ENCODE data around the gene DHX30.
A peak's percentile ranks its signal among the peaks of the same experiment; 100 is the strongest.
"Not testable (repeated sequence)": the region's sequence is repeated elsewhere in the genome, so short reads cannot be mapped to it uniquely, and the experiment has no call there.

Gene DHX30

DNA sequence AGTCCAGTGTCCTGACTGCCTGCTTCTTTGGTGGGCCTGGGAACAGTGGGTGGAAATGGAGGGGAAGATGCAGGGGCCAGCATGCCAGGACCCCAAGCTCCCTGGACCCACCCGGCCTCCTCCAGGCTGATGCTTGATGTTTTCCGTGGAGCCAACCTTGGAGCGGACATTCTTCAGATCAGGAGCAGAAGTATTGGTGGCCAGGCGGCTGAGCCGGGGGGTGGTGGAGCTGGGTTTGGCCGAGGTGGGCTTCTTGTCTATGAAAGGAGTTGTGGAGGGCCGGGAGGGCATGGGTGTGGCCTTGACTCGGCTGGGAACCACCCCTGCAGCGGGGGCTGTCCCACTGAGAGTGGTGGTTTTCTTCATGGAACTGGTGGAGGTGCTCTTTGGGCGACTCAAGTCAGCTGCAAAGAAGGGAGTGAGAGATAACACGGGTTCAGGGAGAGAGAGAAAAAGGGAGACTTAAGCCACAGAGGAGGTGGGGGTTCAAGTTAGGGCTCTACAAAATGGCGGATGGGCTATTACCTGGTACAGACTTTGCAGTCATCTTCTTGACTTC lies 67.8 kb downstream of the DHX30 start:
- peaks cover 26% of the 10 kb centered on the region for H3K36me3 Mint-ChIP-seq (ENCODE audit: low read depth)
- H3K27me3 Mint-ChIP-seq (ENCODE audit: low read depth), result no peaks in the 10 kb centered on the region
- no peak overlapping the region for H3K4me3 Mint-ChIP-seq
- H3K4me1 Mint-ChIP-seq (ENCODE audit: low read depth), result no peaks in the 10 kb centered on the region
- no peaks in the 10 kb centered on the region for H3K9me3 Mint-ChIP-seq
- no peak overlapping the region for H3K27ac Mint-ChIP-seq
- no peak for DNase-seq (ENCODE audit: low spot score)

DNA sequence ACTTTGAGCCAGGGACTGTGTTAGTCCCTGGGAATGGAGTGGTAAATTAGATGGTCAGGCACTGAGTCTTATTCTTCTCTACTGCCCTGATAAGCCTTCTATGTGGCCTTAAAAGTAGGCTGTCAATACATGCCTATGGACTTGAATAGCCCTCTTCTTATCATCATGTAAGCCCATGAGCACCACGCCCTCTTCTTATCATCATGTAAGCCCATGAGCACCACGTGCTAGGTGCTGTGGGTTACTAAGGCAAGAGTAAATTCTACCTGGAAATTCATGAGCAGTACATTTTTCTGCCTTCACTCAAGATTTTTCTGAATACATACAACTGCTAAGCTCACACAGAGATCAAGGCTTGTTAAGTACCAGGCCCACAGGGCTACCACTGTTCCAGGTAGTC lies 68.5 kb downstream of the DHX30 start:
- H3K4me1 Mint-ChIP-seq (ENCODE audit: low read depth), result no peaks in the 10 kb centered on the region
- peaks cover 22% of the 10 kb centered on the region for H3K36me3 Mint-ChIP-seq (ENCODE audit: low read depth)
- H3K9me3 Mint-ChIP-seq, result no peaks in the 10 kb centered on the region
- no peak overlapping the region for H3K27ac Mint-ChIP-seq
- H3K4me3 Mint-ChIP-seq, result no peak overlapping the region
- DNase-seq (ENCODE audit: low spot score), result no peak
- H3K27me3 Mint-ChIP-seq (ENCODE audit: low read depth), result no peaks in the 10 kb centered on the region

DNA sequence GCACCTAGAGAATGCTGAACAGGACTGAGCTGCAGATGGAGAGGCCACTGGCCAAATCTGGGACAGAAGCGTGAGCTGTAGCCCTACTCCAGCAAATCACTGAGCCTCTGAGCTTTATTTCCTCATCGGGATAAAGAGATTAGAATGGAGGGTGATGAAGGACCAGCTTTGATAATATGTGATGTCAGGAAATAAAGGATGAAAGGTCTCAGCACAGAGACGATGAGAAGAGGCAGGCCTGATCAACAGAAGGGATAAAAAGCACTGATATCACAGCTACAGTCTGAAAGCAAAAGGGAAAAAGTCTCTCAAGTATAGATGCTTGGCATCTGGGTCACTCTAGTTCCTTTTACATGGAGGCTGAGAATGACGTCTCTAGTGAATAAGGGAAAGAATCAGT lies 70.0 kb downstream of the DHX30 start:
- Mint-ChIP-seq H3K27ac (no peak overlapping the region), H3K4me1 (ENCODE audit: low read depth) (peaks cover 3% of the 10 kb centered on the region), H3K4me3 (no peak overlapping the region), H3K27me3 (ENCODE audit: low read depth) (no peaks in the 10 kb centered on the region), H3K9me3 (no peaks in the 10 kb centered on the region), H3K36me3 (ENCODE audit: low read depth) (peaks cover 26% of the 10 kb centered on the region)
- no peak for DNase-seq (ENCODE audit: low spot score)

DNA sequence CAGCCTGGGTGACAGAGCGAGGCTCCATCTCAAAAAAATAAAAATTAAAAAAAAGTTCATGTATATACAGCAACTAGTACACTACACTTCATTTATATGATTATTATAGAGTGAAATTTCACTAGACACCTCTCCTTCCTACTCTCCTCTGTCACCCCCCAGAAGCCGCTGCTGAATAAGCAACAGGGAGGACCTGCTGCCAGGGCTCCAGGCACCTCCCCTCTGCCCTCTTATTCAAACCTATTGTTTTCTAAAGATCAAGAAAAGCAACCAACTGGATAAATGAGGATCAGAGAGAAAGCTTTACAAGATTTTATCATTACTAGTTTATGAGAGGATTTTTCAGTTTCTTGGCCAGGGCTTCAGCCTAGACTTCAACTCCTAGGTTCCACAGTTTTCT lies 71.5 kb downstream of the DHX30 start:
- peaks cover 3% of the 10 kb centered on the region for H3K4me1 Mint-ChIP-seq (ENCODE audit: low read depth)
- peaks cover 19% of the 10 kb centered on the region for H3K36me3 Mint-ChIP-seq (ENCODE audit: low read depth)
- no peak overlapping the region for H3K27ac Mint-ChIP-seq
- DNase-seq (ENCODE audit: low spot score), result no peak
- H3K27me3 Mint-ChIP-seq (ENCODE audit: low read depth), result no peaks in the 10 kb centered on the region
- H3K4me3 Mint-ChIP-seq, result no peak overlapping the region
- no peaks in the 10 kb centered on the region for H3K9me3 Mint-ChIP-seq

DNA sequence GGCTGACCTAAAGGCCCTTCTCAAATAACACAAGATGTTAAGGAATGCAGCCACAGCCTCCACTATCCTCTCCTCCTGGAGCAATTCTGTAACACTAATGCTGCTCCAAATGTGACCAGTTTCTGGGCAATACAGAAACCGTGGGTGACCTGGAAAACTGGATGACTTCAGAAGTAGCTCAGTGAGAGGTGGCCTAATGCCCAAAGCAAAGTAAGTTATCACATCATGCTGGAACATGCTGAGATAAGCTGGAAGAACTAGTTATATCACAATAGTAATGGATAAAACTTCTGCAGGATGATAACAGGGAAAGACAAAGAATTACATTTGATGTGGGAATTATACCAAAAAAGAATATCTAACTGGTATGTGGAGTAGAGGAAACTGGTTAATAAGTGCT lies 72.0 kb downstream of the DHX30 start:
- no peak for DNase-seq (ENCODE audit: low spot score)
- Mint-ChIP-seq H3K27me3 (ENCODE audit: low read depth) (no peaks in the 10 kb centered on the region), H3K27ac (no peak overlapping the region), H3K36me3 (ENCODE audit: low read depth) (peaks cover 17% of the 10 kb centered on the region), H3K4me3 (no peak overlapping the region), H3K9me3 (no peaks in the 10 kb centered on the region), H3K4me1 (ENCODE audit: low read depth) (peaks cover 3% of the 10 kb centered on the region)

DNA sequence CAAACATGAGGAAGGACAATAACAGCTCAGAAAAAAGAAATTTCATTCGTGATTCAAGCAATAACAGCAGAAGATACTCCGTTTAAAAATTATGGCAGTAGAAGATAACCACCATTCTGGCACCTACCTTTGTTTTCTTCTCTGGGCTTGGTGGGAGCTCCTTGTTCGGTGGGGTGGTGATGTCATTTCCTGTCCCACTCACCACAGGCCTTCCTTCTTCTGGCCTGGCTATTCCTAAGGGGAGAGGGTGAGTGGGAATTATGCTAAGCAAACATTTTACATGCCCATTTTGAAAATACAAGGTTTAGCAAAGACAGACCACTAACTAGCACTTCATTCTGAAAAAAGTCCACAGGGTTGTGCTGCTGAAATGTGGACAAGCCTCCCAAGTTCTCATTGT lies 74.4 kb downstream of the DHX30 start:
- H3K36me3 Mint-ChIP-seq (ENCODE audit: low read depth), result peaks cover 16% of the 10 kb centered on the region

DNA sequence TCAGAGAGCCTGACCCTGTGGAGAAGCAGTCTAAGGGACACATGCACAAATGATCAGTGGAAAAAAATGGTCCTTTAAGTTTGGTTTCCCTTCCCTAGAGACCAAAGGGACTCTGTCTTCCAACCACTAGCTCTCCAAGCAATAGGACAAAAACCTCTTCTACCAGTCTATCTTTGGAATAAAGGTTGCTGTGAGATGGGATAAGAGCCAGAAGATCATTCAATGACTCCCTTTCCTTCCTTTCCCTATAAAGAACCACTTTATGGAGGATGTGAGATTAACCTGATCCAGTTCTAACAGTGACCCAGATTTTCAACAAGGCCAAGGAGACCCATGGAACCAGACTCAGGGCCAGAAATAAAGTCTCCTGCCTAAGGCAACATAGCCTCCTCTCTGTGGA lies 74.8 kb downstream of the DHX30 start:
- DNase-seq (ENCODE audit: low spot score), result no peak
- peaks cover 3% of the 10 kb centered on the region for H3K4me1 Mint-ChIP-seq (ENCODE audit: low read depth)
- no peak overlapping the region for H3K27ac Mint-ChIP-seq

More for the DNA sequence above, 74.4 kb downstream of the DHX30 start:
- H3K27me3 Mint-ChIP-seq (ENCODE audit: low read depth), result no peaks in the 10 kb centered on the region
- H3K4me1 Mint-ChIP-seq (ENCODE audit: low read depth), result peaks cover 3% of the 10 kb centered on the region
- H3K9me3 Mint-ChIP-seq, result no peaks in the 10 kb centered on the region
- no peak overlapping the region for H3K4me3 Mint-ChIP-seq
- no peak for DNase-seq (ENCODE audit: low spot score)
- no peak overlapping the region for H3K27ac Mint-ChIP-seq

DNA sequence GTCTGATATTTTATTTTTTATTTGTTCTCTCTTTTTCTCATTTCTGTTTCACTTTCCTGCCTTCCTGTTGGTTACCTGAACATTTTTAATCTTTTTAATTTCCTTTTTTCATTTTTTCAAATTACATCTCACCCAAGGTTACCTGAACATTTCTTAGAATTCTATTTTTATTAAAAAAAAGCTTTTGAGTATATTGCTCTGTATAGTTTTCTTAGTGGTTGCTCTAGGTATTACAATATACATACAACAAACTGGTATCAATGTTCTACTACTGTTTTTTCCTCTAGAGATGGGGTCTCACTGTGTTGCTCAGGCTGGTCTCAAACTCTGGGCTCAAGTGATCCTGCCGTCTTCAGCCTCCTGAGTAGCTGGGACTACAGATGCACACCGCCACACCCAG lies 79.4 kb downstream of the DHX30 start:
- no peak for DNase-seq (ENCODE audit: low spot score)
- H3K27me3 Mint-ChIP-seq (ENCODE audit: low read depth), result no peaks in the 10 kb centered on the region
- peaks cover 18% of the 10 kb centered on the region for H3K36me3 Mint-ChIP-seq (ENCODE audit: low read depth)
- H3K4me3 Mint-ChIP-seq, result no peak overlapping the region
- H3K9me3 Mint-ChIP-seq, result no peaks in the 10 kb centered on the region
- peaks cover 7% of the 10 kb centered on the region for H3K4me1 Mint-ChIP-seq (ENCODE audit: low read depth)
- H3K27ac Mint-ChIP-seq, result no peak overlapping the region

More for the DNA sequence above, 74.8 kb downstream of the DHX30 start:
- Mint-ChIP-seq H3K36me3 (ENCODE audit: low read depth) (peaks cover 16% of the 10 kb centered on the region), H3K9me3 (no peaks in the 10 kb centered on the region), H3K27me3 (ENCODE audit: low read depth) (no peaks in the 10 kb centered on the region), H3K4me3 (no peak overlapping the region)

DNA sequence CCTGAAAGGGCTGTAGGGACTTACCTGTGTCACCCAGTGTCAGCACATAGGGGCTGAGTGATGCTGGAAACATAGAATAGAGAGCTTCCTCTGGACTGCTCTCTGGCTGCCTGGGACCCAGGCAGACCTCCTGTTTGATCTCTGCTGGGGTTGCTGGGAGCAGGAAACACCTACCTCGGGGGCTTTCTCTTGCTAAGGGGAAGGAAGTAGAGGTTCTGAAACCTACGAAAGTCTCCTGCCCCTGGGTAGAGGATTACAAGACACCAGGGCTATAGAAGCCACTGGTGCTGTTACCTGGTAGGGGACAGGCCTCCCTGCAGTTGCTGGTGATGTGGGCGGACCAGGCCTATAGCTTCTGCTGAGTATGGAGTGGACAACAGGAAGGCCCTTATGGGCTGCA lies 81.7 kb downstream of the DHX30 start:
- H3K27me3 Mint-ChIP-seq (ENCODE audit: low read depth), result no peaks in the 10 kb centered on the region
- peaks cover 7% of the 10 kb centered on the region for H3K4me1 Mint-ChIP-seq (ENCODE audit: low read depth)
- H3K4me3 Mint-ChIP-seq, result no peak overlapping the region
- no peaks in the 10 kb centered on the region for H3K9me3 Mint-ChIP-seq
- H3K27ac Mint-ChIP-seq, result no peak overlapping the region
- H3K36me3 Mint-ChIP-seq (ENCODE audit: low read depth), result peaks cover 24% of the 10 kb centered on the region
- no peak for DNase-seq (ENCODE audit: low spot score)

DNA sequence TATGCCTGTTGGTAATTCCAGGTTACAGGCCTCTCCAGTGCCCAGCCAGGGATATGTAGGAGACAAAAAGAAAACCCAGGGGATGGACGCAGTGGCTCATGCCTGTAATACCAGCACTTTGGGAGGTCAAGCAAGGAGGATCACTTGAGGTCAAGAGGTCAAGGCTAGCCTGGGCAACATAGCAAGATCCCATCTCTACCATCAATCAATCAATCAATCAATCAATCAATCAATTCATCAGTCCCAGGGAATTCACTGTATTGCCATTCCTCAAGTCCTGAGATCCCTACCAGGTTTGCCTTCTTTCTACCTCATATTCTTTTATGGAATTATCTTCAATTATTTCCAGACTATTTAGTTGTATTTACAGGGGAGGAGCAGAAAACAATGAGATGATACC lies 82.2 kb downstream of the DHX30 start:
- Mint-ChIP-seq H3K36me3 (ENCODE audit: low read depth) (peaks cover 24% of the 10 kb centered on the region), H3K27ac (peak overlapping the region; percentile 5), H3K9me3 (no peaks in the 10 kb centered on the region), H3K27me3 (ENCODE audit: low read depth) (no peaks in the 10 kb centered on the region), H3K4me1 (ENCODE audit: low read depth) (peaks cover 7% of the 10 kb centered on the region), H3K4me3 (no peak overlapping the region)
- no peak for DNase-seq (ENCODE audit: low spot score)

DNA sequence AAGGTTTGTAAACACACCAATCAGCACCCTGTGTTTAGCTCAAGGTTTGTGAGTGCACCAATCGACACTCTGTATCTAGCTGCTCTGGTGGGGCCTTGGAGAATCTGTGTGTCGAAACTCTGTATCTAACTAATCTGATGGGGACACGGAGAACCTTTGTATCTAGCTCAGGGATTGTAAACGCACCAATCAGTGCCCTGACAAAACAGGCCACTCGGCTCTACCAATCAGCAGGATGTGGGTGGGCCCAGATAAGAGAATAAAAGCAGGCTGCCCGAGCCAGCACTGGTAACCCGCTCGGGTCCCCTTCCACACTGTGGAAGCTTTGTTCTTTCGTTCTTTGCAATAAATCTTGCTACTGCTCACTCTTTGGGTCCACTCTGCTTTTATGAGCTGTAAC lies 85.1 kb downstream of the DHX30 start:
- H3K4me1 Mint-ChIP-seq (ENCODE audit: low read depth); H3K4me3 Mint-ChIP-seq; H3K9me3 Mint-ChIP-seq; H3K27me3 Mint-ChIP-seq (ENCODE audit: low read depth); H3K27ac Mint-ChIP-seq; DNase-seq (ENCODE audit: low spot score): not testable (repeated sequence)
- peaks cover 22% of the 10 kb centered on the region for H3K36me3 Mint-ChIP-seq (ENCODE audit: low read depth)

DNA sequence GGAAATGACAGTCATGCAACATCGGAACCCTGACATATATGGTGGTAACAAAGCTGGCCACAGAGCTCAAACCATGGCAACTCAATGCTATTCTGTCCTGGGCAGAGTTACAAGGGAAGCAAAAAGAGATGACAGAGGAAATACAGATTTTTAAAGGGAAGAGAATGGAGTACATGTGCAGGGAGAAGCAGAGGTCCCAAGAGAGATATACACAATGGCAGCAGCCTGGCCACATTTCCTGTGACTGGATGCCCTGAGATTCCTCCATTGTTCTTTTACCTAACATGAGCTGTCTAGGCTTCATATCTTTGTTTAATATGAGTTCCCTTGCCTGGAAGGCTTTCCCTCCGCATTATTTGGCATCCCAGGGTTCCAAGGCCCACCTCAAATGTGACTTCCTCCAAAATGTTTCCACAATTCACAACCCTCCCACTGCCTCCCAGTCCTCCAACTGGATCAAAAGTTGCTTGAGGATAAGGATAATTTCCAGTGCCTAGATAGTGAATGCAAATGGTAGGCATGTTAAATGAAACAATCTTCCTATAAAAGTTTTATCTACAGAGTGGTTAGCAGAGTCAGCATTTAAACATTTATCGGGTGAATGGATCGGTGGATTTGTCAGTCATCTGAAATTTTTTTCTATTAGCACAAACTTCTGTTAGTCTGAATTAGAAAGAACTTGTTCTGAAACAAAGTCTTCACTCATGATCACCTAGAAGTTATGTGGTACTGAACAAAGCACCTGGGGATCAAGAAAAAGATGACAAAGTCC lies 86.2 kb downstream of the DHX30 start:
- Mint-ChIP-seq H3K4me1 (ENCODE audit: low read depth) (peaks cover 13% of the 10 kb centered on the region), H3K4me3 (no peak overlapping the region), H3K36me3 (ENCODE audit: low read depth) (peaks cover 23% of the 10 kb centered on the region), H3K27ac (no peak overlapping the region), H3K27me3 (ENCODE audit: low read depth) (no peaks in the 10 kb centered on the region), H3K9me3 (no peaks in the 10 kb centered on the region)
- DNase-seq (ENCODE audit: low spot score), result no peak

DNA sequence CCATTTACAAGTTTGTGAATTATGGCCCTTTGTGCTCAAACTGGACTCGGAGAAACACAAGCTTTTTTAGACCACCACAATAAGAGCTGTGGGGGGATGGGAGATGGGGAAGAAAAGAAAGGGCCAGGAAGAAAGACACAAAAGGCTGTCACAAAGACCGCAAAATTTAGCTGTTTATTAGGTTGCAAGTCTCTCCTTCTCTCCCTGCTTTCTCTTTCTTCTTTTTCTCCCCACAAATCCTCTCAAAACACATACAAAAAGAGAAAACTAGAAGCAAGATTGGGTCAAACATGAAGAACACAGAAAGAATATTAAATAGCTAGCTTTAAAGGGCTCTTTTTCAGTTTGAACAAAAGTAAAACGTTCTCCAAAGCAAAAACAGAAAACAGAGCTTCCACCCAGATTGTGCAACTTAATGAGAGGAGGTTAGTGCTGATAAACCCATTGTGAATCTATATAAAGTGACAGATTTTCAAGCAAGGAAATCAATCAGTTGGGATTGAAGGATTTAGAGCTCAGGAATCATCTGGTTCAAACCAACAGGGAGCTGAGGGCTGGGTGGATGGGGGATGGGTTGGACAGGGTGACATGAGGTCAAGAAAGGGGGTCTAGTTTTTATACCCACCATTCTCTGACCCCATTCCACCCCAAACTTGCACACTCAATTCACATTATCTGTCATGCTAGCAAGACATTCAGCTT lies 87.3 kb downstream of the DHX30 start:
- Mint-ChIP-seq H3K4me3 (no peak overlapping the region), H3K27ac (no peak overlapping the region), H3K36me3 (ENCODE audit: low read depth) (peaks cover 15% of the 10 kb centered on the region), H3K27me3 (ENCODE audit: low read depth) (no peaks in the 10 kb centered on the region), H3K4me1 (ENCODE audit: low read depth) (peaks cover 5% of the 10 kb centered on the region), H3K9me3 (no peaks in the 10 kb centered on the region)
- DNase-seq (ENCODE audit: low spot score), result no peak

DNA sequence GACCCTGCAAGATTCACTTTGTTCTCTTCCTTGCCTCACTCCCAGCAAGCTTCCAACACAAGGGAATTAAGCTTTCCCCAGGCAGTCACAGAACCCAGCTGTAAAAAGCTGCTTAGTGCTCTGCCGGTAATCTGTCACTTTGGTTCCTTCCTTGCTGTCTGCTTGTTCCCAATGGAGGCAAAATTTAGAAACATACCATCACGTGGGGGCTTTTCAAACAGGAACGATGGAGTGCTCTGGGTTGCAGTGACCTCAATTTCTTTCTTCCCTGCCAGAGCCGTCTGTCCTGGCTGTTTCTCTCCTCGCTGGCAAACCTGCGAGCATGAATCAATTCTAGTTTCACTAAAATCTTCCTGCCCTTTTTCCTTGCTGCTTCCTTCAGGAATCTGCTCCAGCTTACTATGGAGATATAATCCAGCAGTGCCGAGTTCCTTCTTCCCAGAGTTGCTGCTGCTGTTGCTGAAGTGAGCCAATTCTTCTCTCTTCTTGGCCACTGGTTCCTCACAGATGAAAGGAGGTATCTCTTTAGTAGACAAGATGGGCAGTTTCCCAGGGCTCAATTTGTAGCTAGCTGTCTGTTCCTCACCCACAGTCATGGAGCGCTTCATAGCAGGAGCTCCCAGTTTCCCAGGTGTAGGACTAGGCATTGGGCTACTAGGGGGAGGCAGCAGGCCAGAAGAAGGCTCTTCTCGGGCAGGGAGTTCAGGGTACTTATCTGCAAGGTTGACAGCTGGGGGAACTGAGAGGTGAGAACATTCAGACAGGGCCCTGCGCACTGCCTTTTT lies 88.1 kb downstream of the DHX30 start:
- Mint-ChIP-seq H3K27ac (no peak overlapping the region), H3K4me1 (ENCODE audit: low read depth) (peaks cover 5% of the 10 kb centered on the region), H3K36me3 (ENCODE audit: low read depth) (peaks cover 16% of the 10 kb centered on the region), H3K9me3 (no peaks in the 10 kb centered on the region), H3K27me3 (ENCODE audit: low read depth) (no peaks in the 10 kb centered on the region), H3K4me3 (no peak overlapping the region)
- no peak for DNase-seq (ENCODE audit: low spot score)
